22Rv1 (cell line): Measurements from ENCODE around the gene CDKN1B.

Experiments
- ZFX ChIP-seq: fragments of 450-650 bp; IDR thresholded peaks from 2 replicates; pipeline ENCODE4 v1.6.1; 2017; ENCODE audit warnings: antibody characterized with exemption, borderline replicate concordance
- TF ChIP-seq, protein P1 (sequence below): fragments of 450-650 bp; IDR thresholded peaks from 2 replicates; pipeline ENCODE4 v1.5.1; 2017; ENCODE audit warnings: mild to moderate bottlenecking

DNA sequence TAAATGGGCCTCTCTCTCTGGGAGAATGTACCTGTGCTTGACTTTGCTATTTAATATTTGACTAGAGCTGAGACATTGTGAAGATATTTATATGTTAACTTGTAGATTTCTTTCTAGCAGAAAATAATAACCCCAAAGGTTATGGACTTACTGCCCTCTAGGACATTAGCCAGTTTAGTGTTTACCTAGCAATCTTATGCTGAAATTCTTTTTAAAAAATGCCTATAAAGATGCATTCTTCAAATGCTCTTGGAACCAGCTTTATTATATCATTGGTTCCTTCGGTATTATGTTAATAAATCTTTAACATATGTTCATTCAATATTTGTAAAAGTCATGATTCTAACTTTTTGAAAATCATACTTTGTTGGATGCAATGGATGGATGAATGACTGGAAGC, 49.2 kb upstream of the CDKN1B start:
- TF ChIP-seq, protein P1, sequence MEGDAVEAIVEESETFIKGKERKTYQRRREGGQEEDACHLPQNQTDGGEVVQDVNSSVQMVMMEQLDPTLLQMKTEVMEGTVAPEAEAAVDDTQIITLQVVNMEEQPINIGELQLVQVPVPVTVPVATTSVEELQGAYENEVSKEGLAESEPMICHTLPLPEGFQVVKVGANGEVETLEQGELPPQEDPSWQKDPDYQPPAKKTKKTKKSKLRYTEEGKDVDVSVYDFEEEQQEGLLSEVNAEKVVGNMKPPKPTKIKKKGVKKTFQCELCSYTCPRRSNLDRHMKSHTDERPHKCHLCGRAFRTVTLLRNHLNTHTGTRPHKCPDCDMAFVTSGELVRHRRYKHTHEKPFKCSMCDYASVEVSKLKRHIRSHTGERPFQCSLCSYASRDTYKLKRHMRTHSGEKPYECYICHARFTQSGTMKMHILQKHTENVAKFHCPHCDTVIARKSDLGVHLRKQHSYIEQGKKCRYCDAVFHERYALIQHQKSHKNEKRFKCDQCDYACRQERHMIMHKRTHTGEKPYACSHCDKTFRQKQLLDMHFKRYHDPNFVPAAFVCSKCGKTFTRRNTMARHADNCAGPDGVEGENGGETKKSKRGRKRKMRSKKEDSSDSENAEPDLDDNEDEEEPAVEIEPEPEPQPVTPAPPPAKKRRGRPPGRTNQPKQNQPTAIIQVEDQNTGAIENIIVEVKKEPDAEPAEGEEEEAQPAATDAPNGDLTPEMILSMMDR, result no peak
- TF ChIP-seq ZFX, result no peak
